GM20000 (cell line): ENCODE measurements around the gene WDR27.
"Not testable (repeated sequence)": the region's sequence is repeated elsewhere in the genome, so short reads cannot be mapped to it uniquely, and the experiment has no call there.

ENCODE experiments used
- DNase-seq: peaks from one replicate; pipeline ENCODE4 v3.0.0; 2012; ENCODE audit warnings: low spot score
- TF ChIP-seq, protein P1 (sequence below): IDR thresholded peaks from 2 replicates; pipeline ENCODE4 v1.5.1; 2012; ENCODE audit warnings: mild to moderate bottlenecking, control low read depth; ENCODE audit errors: extremely low read depth, missing control alignments

Gene WDR27

GRCh38 chr6:169604076-169604475 lies 97.8 kb downstream of the WDR27 start:
- TF ChIP-seq, protein P1, sequence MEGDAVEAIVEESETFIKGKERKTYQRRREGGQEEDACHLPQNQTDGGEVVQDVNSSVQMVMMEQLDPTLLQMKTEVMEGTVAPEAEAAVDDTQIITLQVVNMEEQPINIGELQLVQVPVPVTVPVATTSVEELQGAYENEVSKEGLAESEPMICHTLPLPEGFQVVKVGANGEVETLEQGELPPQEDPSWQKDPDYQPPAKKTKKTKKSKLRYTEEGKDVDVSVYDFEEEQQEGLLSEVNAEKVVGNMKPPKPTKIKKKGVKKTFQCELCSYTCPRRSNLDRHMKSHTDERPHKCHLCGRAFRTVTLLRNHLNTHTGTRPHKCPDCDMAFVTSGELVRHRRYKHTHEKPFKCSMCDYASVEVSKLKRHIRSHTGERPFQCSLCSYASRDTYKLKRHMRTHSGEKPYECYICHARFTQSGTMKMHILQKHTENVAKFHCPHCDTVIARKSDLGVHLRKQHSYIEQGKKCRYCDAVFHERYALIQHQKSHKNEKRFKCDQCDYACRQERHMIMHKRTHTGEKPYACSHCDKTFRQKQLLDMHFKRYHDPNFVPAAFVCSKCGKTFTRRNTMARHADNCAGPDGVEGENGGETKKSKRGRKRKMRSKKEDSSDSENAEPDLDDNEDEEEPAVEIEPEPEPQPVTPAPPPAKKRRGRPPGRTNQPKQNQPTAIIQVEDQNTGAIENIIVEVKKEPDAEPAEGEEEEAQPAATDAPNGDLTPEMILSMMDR, result no peak
- DNase-seq, result no peak

GRCh38 chr6:169601129-169601528 lies 100.7 kb downstream of the WDR27 start:
- DNase-seq, result not testable (repeated sequence)

GRCh38 chr6:169592558-169592957 lies 109.3 kb downstream of the WDR27 start:
- TF ChIP-seq, protein P1, result no peak
- no peak for DNase-seq

DNA sequence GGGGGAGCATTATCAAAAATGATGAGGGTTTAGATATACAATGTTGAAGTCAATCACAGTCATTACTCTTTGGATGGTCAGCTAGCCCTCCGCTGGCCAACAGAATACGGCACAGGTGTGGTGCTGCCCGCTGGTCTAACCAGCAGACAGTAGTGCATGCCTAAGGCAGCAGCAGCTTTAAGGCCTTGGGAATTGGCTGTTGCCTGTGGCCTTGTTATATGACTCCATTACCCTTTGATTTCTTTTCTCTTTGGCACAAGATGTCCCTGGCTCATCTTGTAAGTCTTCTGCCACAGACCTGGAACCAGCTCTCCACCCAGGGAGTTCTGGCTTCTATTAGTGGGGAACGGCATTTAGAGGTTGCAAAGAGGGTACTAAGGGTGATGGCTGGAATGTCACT lies 110.2 kb downstream of the WDR27 start:
- TF ChIP-seq, protein P1, result no peak
- DNase-seq, result no peak

- DNase-seq, result no peak
- TF ChIP-seq, protein P1, result no peak
These were observed 111.4 kb downstream of the WDR27 start for GRCh38 chr6:169590376-169590939.

GRCh38 chr6:169589699-169590257 lies 112.1 kb downstream of the WDR27 start:
- TF ChIP-seq, protein P1, result no peak
- DNase-seq, result no peak

GRCh38 chr6:169589293-169589692 lies 112.5 kb downstream of the WDR27 start:
- TF ChIP-seq, protein P1, result no peak
- no peak for DNase-seq

DNA sequence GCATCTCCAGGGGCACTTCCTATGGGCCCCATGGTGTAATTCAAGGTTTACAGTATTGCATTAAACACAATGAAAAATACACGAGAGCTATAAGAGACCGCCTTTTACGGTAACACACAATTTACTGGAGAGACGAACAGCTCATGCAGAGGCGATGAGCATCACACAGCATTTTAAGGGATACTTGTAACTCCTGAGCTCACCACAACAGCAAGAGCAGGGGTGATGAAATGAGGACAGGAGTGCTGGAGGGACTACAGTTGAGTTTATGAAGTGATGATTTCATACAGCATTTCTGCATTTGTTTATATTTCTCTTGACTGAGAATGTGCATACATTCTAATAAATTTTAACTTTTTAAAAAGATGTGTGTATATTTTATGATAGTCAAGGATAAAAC lies 113.9 kb downstream of the WDR27 start:
- no peak for DNase-seq
- TF ChIP-seq, protein P1, result no peak
